ENCODE results near the gene GAREM2.

Gene GAREM2

GRCh38 chr2:26189751-26190150, 16.9 kb downstream of the GAREM2 start:
- DNase-seq: no peak

- DNase-seq: no peak
These were observed 17.5 kb downstream of the GAREM2 start for GRCh38 chr2:26190369-26190768.

DNA sequence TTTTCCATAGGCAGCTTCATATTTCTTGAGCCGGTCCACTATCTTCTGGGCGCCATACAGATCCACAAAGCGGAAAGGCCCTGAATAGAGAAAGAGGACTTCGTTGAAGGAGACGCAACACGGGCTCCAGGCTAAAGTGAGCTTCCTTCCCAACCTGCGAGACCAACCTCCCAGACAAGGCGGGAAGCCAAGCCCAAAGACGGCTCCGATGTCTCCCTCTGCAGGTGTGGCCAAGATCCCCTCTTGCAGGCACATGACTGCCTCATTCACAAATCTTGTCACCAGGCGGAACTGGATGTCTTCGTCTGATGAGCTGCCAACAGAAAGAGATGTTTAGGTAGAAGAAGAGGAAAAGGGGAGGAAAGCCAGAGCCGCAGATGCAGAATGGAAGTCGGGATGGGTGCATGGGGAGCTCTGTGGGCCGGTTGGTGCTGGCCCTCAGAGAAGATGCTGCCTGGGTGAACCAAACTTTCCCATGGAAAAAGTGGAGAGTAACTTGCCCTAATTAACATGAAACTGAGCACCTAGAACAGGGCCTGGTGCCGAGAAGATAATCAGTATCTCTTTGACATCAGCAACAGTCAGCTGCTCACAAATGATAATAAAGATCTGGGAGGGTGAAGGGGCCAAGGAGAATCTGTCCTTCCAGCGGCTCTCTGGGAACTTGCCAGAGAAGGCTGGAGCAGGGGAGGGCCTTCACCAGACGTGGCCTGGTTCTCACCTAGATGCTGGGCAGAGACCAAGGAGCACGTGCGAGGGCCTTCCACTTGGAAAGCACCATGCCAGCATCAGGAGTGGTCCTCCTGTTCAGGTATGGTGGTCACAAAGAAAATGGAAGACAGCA, 18.6 kb downstream of the GAREM2 start:
- DNase-seq: no peak

DNA sequence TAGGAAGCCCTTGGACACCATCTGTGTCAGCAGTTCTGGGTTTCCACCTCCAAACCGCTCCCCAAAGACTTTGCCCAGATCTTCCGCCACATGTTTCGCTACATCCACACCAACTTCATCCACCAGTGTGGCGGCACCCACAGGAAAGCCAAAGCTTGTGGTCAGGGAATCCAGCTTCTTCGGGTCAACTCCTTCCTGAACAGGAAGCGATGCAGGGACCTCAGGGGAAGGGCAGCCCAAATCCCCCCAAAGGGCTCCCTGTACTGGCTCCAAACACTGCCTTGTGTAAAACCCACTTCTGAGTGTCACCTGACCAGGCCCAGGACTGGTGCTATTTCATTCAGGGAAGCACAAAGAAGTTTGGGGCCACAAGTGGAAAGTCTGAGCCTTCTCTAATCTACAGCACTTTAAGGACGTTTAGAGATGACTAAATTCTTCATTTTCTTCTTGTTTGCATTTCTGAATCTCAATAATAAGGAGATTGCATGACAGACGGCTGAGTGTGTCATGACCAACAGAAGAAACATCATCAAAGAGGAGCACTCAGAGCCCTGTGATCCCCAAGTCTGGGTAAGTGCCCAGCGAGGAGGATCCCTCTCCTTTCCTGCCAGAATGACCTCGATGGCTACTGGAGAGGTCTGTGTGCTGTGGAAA, 20.8 kb downstream of the GAREM2 start:
- DNase-seq: no peak

DNA sequence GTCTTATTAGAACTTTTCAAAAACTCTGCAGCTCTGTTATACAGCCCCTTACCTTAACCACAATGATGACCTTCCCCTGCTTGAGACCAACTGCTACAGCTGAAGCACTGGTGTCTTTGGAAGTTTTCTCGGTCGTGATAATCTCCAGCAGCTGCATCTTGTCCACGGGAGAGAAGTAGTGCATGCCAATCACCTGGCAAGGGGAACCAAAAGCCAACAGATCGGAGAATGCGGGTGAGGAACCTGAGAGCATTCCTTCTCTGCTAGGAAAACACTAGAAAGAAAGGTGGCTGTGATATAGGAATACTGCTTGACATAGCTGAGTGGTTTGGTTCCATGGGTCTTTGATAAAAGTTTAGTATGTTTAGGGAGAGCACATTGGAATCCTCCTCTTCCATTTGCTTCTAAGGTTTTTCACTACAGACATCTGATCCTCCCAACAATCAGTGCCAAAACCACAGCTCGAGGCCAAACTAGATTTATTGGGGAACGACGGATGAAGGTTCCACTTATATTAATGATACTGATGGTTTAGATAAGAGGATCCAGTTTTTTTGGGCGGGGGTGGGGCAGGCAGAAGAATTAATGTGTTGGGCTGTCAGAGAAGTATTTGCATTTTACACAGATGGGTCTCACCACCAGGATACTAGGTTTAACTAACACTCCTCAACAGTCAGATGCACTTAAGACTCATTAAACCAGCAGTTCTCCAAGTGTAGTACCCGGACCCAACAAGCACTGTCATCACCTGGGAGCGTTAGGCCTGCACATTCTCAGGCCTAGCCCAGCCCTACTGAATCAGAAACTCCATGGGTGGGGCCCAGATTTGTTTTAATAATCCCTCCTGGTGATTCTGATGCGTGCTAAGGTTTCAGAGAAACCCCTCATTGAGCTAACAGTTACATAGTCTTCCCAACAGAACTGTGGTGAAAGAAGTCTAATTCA, 22.4 kb downstream of the GAREM2 start:
- no peak for DNase-seq

- no peak for DNase-seq
These were observed 24.0 kb downstream of the GAREM2 start for GRCh38 chr2:26196683-26197418.

DNA sequence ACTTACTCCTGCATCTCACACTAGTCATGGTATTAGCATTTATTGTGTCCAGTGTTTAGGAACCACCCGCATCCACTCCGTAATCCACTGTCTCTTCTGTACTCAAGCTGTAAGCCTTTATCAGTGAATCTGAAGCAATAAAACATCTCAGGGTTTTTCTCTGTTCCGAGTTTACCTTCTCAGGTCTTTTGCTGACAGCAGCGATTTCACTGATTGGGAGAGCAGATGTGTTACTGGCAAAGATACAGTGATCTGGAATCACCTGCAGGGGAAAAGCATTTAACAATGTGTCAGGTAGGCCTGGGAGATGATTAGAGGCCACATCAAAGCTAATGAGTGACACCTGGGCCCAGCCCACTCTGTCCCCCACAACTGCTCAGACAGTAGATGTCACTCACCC, 24.6 kb downstream of the GAREM2 start:
- DNase-seq: no peak

GRCh38 chr2:26202981-26203490, 30.1 kb downstream of the GAREM2 start:
- no peak for DNase-seq

DNA sequence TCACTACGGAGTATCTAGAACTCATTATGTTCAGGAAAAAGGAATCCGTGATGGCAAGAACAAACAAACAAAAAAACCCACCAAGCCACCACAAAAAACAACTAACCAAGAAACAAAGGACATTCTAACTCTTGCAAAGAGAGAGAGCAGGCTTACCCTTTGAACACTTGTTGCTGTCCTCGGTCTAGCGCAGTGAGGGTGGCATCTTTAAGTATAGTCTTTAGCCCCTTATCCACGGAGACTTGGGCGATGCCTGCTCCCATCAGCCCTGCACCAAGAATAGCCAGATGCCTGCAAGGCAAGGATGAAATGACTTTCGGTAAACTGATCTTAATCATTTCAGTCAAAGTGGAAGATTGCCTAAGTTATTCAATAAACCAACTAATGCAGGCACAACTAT, 31.0 kb downstream of the GAREM2 start:
- DNase-seq: no peak

DNA sequence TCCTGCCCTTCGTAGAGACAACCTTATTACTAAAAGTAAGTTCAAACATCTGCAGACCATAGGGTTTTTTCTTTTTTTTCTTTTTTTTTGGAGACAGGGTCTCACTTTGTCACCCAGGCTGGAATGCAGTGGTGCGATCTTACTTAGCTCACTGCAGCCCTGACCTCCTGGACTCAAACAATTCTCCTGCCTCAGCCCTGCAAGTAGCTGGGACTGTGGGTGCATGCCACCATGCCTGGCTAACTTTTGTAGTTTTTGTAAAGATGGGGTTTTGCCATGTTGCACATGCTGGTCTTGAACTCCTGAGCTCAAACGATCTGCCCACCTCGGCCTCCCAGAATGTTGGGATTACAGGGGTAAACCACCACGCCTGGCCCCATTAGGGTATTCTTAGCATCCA, 39.1 kb downstream of the GAREM2 start:
- no peak for DNase-seq

GRCh38 chr2:26214759-26215158, 41.9 kb downstream of the GAREM2 start:
- DNase-seq: no peak

GRCh38 chr2:26215833-26216232, 42.9 kb downstream of the GAREM2 start:
- no peak for DNase-seq

GRCh38 chr2:26216587-26216986, 43.7 kb downstream of the GAREM2 start:
- DNase-seq: no peak

GRCh38 chr2:26217720-26218119, 44.8 kb downstream of the GAREM2 start:
- DNase-seq: no peak

- no peak for DNase-seq
These were observed 50.1 kb downstream of the GAREM2 start for GRCh38 chr2:26223018-26223417.

GRCh38 chr2:26224095-26224494, 51.2 kb downstream of the GAREM2 start:
- no peak for DNase-seq

DNA sequence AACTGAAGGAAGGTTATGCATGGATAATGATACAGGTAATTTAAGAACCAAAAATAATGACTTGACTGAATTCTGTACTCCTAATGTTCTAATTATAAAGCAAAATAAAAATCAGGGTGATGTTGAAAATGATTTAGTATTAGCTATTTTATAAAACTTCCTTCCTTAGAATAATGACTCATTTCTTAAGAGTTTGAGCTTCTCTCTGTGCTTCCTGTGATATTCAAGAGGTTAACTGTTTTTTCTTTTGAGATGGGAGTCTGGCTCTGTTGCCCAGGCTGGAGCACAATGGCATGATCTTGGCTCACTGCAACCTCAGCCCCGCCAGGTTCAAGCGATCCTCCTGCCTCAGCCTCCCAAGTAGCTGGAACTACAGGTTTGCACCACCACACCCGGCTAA, 56.7 kb downstream of the GAREM2 start:
- DNase-seq: no peak

GRCh38 chr2:26230806-26231205, 57.9 kb downstream of the GAREM2 start:
- no peak for DNase-seq

DNA sequence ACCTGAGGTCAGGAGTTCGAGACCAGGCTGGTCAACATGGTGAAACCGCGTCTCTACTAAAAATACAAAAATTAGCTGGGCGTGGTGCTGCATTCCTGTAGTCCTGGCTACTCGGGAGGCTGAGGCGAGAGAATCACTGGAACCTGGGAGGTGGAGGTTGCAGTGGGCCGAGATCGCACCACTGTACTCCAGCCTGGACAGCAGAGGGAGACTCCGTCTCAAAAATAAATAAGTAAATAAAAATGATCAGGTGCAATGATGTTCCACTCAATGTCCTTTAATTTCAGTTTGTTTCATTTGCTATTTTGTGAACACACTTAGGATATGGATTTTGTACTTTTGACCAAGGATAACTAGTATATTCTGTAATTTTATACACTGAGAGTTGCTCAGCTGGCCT, 62.2 kb downstream of the GAREM2 start:
- no peak for DNase-seq

GRCh38 chr2:26237868-26238267, 65.0 kb downstream of the GAREM2 start:
- DNase-seq: no peak

GRCh38 chr2:26238311-26238958, 65.5 kb downstream of the GAREM2 start:
- DNase-seq: no peak

Data from CD4-positive, alpha-beta T cell treated with Interleukin-17A for 4 hours (primary cell).